Activated CD4-positive, alpha-beta T cell treated with anti-CD3 and anti-CD28 coated beads, Interleukin-2, amount 50 U/mL, for 4 hours (primary cell): Measurements from ENCODE around the gene SHROOM4.

Experiments used
- DNase-seq, 2 experiments: peaks; one replicate each; pipeline ENCODE4 v3.0.0-alpha.2; 2020

The SHROOM4 gene

GRCh38 chrX:50707405-50707804, 106.6 kb downstream of the SHROOM4 start:
- no peak for DNase-seq

GRCh38 chrX:50705042-50705441, 109.0 kb downstream of the SHROOM4 start:
- no peak for DNase-seq

- no peak for DNase-seq
Measured at GRCh38 chrX:50704360-50704759, 109.6 kb downstream of the SHROOM4 start.

GRCh38 chrX:50700921-50701320, 113.1 kb downstream of the SHROOM4 start:
- DNase-seq, result no peak

- no peak for DNase-seq
Measured at GRCh38 chrX:50698944-50699343, 115.0 kb downstream of the SHROOM4 start.

GRCh38 chrX:50697691-50698090, 116.3 kb downstream of the SHROOM4 start:
- no peak for DNase-seq

GRCh38 chrX:50691820-50692219, 122.2 kb downstream of the SHROOM4 start:
- DNase-seq, result no peak

GRCh38 chrX:50684871-50685270, 129.1 kb downstream of the SHROOM4 start:
- no peak for DNase-seq

GRCh38 chrX:50680990-50681389, 133.0 kb downstream of the SHROOM4 start:
- no peak for DNase-seq

GRCh38 chrX:50677789-50678188, 136.2 kb downstream of the SHROOM4 start:
- no peak for DNase-seq

- DNase-seq, result no peak
Measured at GRCh38 chrX:50671661-50672060, 142.3 kb downstream of the SHROOM4 start.

GRCh38 chrX:50668860-50669259, 145.1 kb downstream of the SHROOM4 start:
- DNase-seq, result no peak

- no peak for DNase-seq
Measured at GRCh38 chrX:50648156-50648555, 165.8 kb downstream of the SHROOM4 start.

- DNase-seq, result no peak
Measured at GRCh38 chrX:50644496-50644895, 169.5 kb downstream of the SHROOM4 start.

- DNase-seq, result no peak
Measured at GRCh38 chrX:50643525-50644137, 170.4 kb downstream of the SHROOM4 start.

- no peak for DNase-seq
Measured at GRCh38 chrX:50638123-50638522, 175.9 kb downstream of the SHROOM4 start.

GRCh38 chrX:50635817-50636365, 178.1 kb downstream of the SHROOM4 start:
- no peak for DNase-seq

- DNase-seq, result no peak
Measured at GRCh38 chrX:50635162-50635561, 178.8 kb downstream of the SHROOM4 start.

GRCh38 chrX:50629774-50630173, 184.2 kb downstream of the SHROOM4 start:
- DNase-seq, result no peak

GRCh38 chrX:50627696-50628095, 186.3 kb downstream of the SHROOM4 start:
- no peak for DNase-seq

GRCh38 chrX:50626432-50626831, 187.6 kb downstream of the SHROOM4 start:
- DNase-seq, result no peak

GRCh38 chrX:50622751-50623150, 191.2 kb downstream of the SHROOM4 start:
- no peak for DNase-seq

- DNase-seq, result no peak
Measured at GRCh38 chrX:50618788-50619558, 195.0 kb downstream of the SHROOM4 start.

- no peak for DNase-seq
Measured at GRCh38 chrX:50617183-50617582, 196.8 kb downstream of the SHROOM4 start.
